ENCODE measurements around the gene ASPHD1. TPM values are rescaled to one million over a fixed set of nuclear protein-coding genes. Genes with fewer than 3 reads are reported as not detected.
"Not testable (repeated sequence)": the region's sequence is repeated elsewhere in the genome, so short reads cannot be mapped to it uniquely, and the experiment has no call there.

Gene ASPHD1
- total RNA-seq, 1 experiment from 2014 or later, result 2.0 TPM

- Histone ChIP-seq H3K27ac (ENCODE audit: low read length) (no peak overlapping the region), H3K36me3 (ENCODE audit: low read depth, low read length) (no peaks in the 10 kb centered on the region), H3K9ac (ENCODE audit: low read length) (no peak overlapping the region), H4K20me1 (ENCODE audit: low read length) (no peaks in the 10 kb centered on the region), H3F3A (ENCODE audit: low read length, unreplicated experiment) (no peaks in the 10 kb centered on the region), H2AFZ (ENCODE audit: low read length) (no peak overlapping the region), H3K4me2 (ENCODE audit: low read length) (no peak overlapping the region), H3K9me2 (replicated peaks; ENCODE audit: low read length) (no peaks in the 10 kb centered on the region), H3K4me1 (ENCODE audit: insufficient read depth, low read length) (no peaks in the 10 kb centered on the region), H3K27me3 (ENCODE audit: low read length) (no peaks in the 10 kb centered on the region), H3K9me3 (ENCODE audit: low read length) (no peaks in the 10 kb centered on the region), H3K4me3 (ENCODE audit: low read length) (no peak overlapping the region), H3K79me2 (ENCODE audit: low read length) (no peaks in the 10 kb centered on the region)
- no TSS peak for BruUV-seq (replicated peaks)
- ATAC-seq (no peak), DNase-seq (no peak)
- intact Hi-C loops (cut with micrococcal nuclease), result no loop called here
- POLR2A ChIA-PET (ENCODE audit: unreplicated experiment), result no interaction called here
- TF ChIP-seq EZH2phosphoT487 (IDR thresholded peaks at IDR 0.05; ENCODE audit: borderline replicate concordance, low read length) (no peak), EZH2 (IDR thresholded peaks at IDR 0.05; ENCODE audit: low read length, unreplicated experiment) (no peak)
- TF ChIP-seq, protein P1, sequence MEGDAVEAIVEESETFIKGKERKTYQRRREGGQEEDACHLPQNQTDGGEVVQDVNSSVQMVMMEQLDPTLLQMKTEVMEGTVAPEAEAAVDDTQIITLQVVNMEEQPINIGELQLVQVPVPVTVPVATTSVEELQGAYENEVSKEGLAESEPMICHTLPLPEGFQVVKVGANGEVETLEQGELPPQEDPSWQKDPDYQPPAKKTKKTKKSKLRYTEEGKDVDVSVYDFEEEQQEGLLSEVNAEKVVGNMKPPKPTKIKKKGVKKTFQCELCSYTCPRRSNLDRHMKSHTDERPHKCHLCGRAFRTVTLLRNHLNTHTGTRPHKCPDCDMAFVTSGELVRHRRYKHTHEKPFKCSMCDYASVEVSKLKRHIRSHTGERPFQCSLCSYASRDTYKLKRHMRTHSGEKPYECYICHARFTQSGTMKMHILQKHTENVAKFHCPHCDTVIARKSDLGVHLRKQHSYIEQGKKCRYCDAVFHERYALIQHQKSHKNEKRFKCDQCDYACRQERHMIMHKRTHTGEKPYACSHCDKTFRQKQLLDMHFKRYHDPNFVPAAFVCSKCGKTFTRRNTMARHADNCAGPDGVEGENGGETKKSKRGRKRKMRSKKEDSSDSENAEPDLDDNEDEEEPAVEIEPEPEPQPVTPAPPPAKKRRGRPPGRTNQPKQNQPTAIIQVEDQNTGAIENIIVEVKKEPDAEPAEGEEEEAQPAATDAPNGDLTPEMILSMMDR (conservative IDR thresholded peaks at IDR 0.05; ENCODE audit: low read depth, low read length), result no peak
- CTCF ChIA-PET, result no interaction called here
Observed at GRCh38 chr16:29908719-29909220, 8.5 kb downstream of the ASPHD1 start.

- no peak for DNase-seq
- no peak for TF ChIP-seq EZH2 (IDR thresholded peaks at IDR 0.05; ENCODE audit: low read length, unreplicated experiment)
- TF ChIP-seq, protein P1 (conservative IDR thresholded peaks at IDR 0.05; ENCODE audit: low read depth, low read length), result no peak
- no peak for TF ChIP-seq EZH2phosphoT487 (IDR thresholded peaks at IDR 0.05; ENCODE audit: borderline replicate concordance, low read length)
- Histone ChIP-seq H3K27ac (ENCODE audit: low read length) (no peak overlapping the region), H3K9ac (ENCODE audit: low read length) (no peak overlapping the region), H3K27me3 (ENCODE audit: low read length) (no peaks in the 10 kb centered on the region), H3K4me3 (ENCODE audit: low read length) (no peak overlapping the region), H2AFZ (ENCODE audit: low read length) (no peak overlapping the region), H3F3A (ENCODE audit: low read length, unreplicated experiment) (no peaks in the 10 kb centered on the region), H4K20me1 (ENCODE audit: low read length) (no peaks in the 10 kb centered on the region), H3K36me3 (ENCODE audit: low read depth, low read length) (no peaks in the 10 kb centered on the region), H3K79me2 (ENCODE audit: low read length) (no peaks in the 10 kb centered on the region), H3K9me3 (ENCODE audit: low read length) (no peaks in the 10 kb centered on the region), H3K9me2 (replicated peaks; ENCODE audit: low read length) (no peaks in the 10 kb centered on the region), H3K4me1 (ENCODE audit: insufficient read depth, low read length) (no peaks in the 10 kb centered on the region), H3K4me2 (ENCODE audit: low read length) (no peak overlapping the region)
- intact Hi-C loops (cut with micrococcal nuclease), result no loop called here
- CTCF ChIA-PET, result interaction anchor here (0.6 kb wide), 1 partner anchor 45 kb away, joined by 7 read pairs; no protein-coding TSS in a partner anchor
- no TSS peak for BruUV-seq (replicated peaks)
- POLR2A ChIA-PET (ENCODE audit: unreplicated experiment), result interaction anchor here (1.0 kb wide), 1 partner anchor 10 kb away, joined by 16 read pairs; the partner anchor contains the start of genes ASPHD1 and SEZ6L2
- ATAC-seq, result no peak
Observed at GRCh38 chr16:29909391-29909790, 9.1 kb downstream of the ASPHD1 start.

GRCh38 chr16:29909851-29910250 is 9.6 kb downstream of the ASPHD1 start:
- H4K20me1 ChIP-seq (ENCODE audit: low read length); H3K79me2 ChIP-seq (ENCODE audit: low read length); H3K4me3 ChIP-seq (ENCODE audit: low read length); H3K9ac ChIP-seq (ENCODE audit: low read length); H3K4me1 ChIP-seq (ENCODE audit: insufficient read depth, low read length); H3K36me3 ChIP-seq (ENCODE audit: low read depth, low read length); DNase-seq; H3K27ac ChIP-seq (ENCODE audit: low read length); H3K9me2 ChIP-seq (replicated peaks; ENCODE audit: low read length); H3K27me3 ChIP-seq (ENCODE audit: low read length); H3K4me2 ChIP-seq (ENCODE audit: low read length); BruUV-seq (replicated peaks); H3F3A ChIP-seq (ENCODE audit: low read length, unreplicated experiment); ATAC-seq; H2AFZ ChIP-seq (ENCODE audit: low read length); intact Hi-C loops (cut with micrococcal nuclease); H3K9me3 ChIP-seq (ENCODE audit: low read length): not testable (repeated sequence)
- ChIA-PET POLR2A (ENCODE audit: unreplicated experiment) (interaction anchor here (1.0 kb wide), 1 partner anchor 10 kb away, joined by 16 read pairs; the partner anchor contains the start of genes ASPHD1 and SEZ6L2), CTCF (interaction anchor here (0.6 kb wide), 1 partner anchor 45 kb away, joined by 7 read pairs; no protein-coding TSS in a partner anchor)
